RWPE2 (cell line): ENCODE results near the gene ATP12A.

Experiments
- ATAC-seq: fragments of 200-7000 bp; cut with Tn5 transposase; 3 replicates; pipeline ENCODE4 v1.9.1; 2021; ENCODE audit warnings: low read depth
- DNase-seq: peaks from one replicate; pipeline ENCODE4 v3.0.0-alpha.2; 2020; ENCODE audit warnings: low spot score
- H3K27ac ChIP-seq: fragments of 450-650 bp; 2 replicates; pipeline ENCODE4 v1.5.1; 2017; ENCODE audit warnings: mild to moderate bottlenecking; ENCODE audit not compliant: poor library complexity, severe bottlenecking
- H3K27me3 ChIP-seq: fragments of 250-450 bp; sonication (Bioruptor Pico); 2 replicates; pipeline ENCODE4 v1.5.1; 2021; ENCODE audit warnings: mild to moderate bottlenecking, moderate library complexity; ENCODE audit not compliant: insufficient read depth, poor library complexity, severe bottlenecking
- H3K36me3 ChIP-seq: fragments of 250-450 bp; sonication (Bioruptor Pico); 2 replicates; pipeline ENCODE4 v1.5.1; 2020; ENCODE audit warnings: low read depth, mild to moderate bottlenecking, moderate library complexity
- H3K4me1 ChIP-seq: fragments of 250-450 bp; sonication (Bioruptor Pico); 2 replicates; pipeline ENCODE4 v1.5.1; 2021; ENCODE audit warnings: mild to moderate bottlenecking, moderate library complexity; ENCODE audit not compliant: insufficient read depth, poor library complexity, severe bottlenecking
- H3K4me3 ChIP-seq: fragments of 250-450 bp; sonication (Bioruptor Pico); 2 replicates; pipeline ENCODE4 v1.5.1; 2021; ENCODE audit warnings: mild to moderate bottlenecking, moderate library complexity; ENCODE audit not compliant: severe bottlenecking
- H3K9me3 ChIP-seq: fragments of 250-450 bp; sonication (Bioruptor Pico); 2 replicates; pipeline ENCODE4 v1.5.1; 2021; ENCODE audit warnings: mild to moderate bottlenecking, moderate library complexity; ENCODE audit not compliant: severe bottlenecking
- CTCF ChIP-seq: fragments of 450-650 bp; IDR thresholded peaks from one replicate; pipeline ENCODE4 v1.5.1; 2017; ENCODE audit warnings: mild to moderate bottlenecking, moderate library complexity; ENCODE audit not compliant: poor library complexity, severe bottlenecking

ATP12A gene

GRCh38 chr13:24691381-24691780, 11.2 kb downstream of the ATP12A start:
- no peak overlapping the region for H3K27ac ChIP-seq
- no peaks in the 10 kb centered on the region for H3K9me3 ChIP-seq
- no peaks in the 10 kb centered on the region for H3K36me3 ChIP-seq
- DNase-seq: no peak
- ATAC-seq: no peak
- H3K27me3 ChIP-seq: no peaks in the 10 kb centered on the region
- TF ChIP-seq CTCF: no peak
- no peaks in the 10 kb centered on the region for H3K4me1 ChIP-seq
- no peak overlapping the region for H3K4me3 ChIP-seq

DNA sequence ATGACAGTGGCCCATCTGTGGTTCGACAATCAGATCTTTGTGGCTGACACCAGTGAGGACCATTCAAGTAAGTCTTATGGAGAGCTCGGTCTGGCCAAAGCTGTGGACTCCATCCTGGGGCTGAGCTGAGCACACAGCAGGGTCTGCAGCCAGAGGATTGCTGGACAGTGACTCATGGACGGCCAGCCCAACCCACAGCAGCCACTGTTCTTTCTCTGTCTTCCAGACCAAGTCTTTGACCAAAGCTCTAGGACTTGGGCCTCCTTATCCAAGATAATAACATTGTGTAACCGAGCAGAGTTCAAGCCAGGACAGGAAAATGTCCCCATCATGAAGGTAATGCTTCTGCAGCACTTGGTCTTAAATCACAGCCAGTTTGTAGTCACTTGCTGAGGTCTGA, 12.4 kb downstream of the ATP12A start:
- DNase-seq (no peak), ATAC-seq (no peak)
- Histone ChIP-seq H3K27me3 (no peaks in the 10 kb centered on the region), H3K27ac (no peak overlapping the region), H3K9me3 (no peaks in the 10 kb centered on the region), H3K4me3 (no peak overlapping the region), H3K36me3 (no peaks in the 10 kb centered on the region), H3K4me1 (no peaks in the 10 kb centered on the region)
- TF ChIP-seq CTCF: no peak

DNA sequence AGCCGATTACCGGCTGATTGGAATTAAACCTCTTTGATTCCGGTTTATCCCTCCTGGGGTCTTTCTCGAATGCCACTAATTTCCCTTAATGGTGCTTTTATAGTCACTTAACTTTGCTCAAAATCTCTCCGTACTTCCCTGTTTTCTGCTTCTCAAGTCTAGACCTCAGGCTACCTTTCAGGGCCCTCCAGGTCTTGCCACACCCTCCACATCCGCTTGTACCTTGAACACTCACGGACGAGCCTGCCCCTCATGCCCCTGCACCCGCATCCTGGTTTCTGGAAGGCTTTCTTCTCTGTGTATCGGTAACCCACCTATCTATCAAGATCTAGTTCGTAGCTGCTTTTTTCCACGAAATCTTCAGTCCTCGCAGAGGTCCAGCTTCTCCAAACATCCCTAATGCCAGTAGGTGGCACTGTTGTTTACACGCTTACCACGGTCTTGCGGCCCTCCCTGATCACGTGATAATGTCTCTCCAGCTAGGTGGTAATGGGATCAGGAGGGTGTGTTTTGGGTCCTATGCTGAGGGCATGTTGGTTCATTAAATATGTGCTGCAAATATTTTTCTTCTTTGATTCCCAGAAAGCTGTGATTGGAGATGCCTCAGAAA, 13.8 kb downstream of the ATP12A start:
- Histone ChIP-seq H3K36me3 (no peaks in the 10 kb centered on the region), H3K27ac (no peak overlapping the region), H3K27me3 (no peaks in the 10 kb centered on the region), H3K4me3 (no peak overlapping the region), H3K9me3 (no peaks in the 10 kb centered on the region), H3K4me1 (no peaks in the 10 kb centered on the region)
- ATAC-seq: peak; percentile 82
- no peak for DNase-seq
- TF ChIP-seq CTCF: peak; percentile 71

DNA sequence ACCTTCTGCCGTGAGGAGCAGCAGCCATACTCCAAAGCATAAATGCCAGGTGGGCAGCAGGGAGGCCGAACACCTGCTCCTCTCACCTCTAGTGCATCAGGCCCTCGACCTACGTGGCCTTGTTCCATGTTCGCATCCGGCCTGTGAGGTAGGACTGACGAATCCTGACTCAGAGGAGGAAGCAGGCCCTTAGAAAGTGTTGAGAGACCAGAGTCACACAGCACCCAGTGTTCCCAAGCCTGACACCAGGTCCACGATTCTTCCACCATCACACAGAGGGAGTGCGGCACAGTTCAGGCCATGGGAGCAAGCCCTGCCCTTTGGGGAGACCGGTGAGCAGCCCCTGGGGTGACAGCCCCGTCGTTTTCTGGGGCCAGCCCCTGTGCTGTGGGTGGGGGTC, 14.7 kb downstream of the ATP12A start:
- no peak for ATAC-seq
- H3K4me3 ChIP-seq: no peak overlapping the region

More for the DNA sequence above, 14.7 kb downstream of the ATP12A start:
- Histone ChIP-seq H3K9me3 (no peaks in the 10 kb centered on the region), H3K4me1 (no peaks in the 10 kb centered on the region), H3K27me3 (no peaks in the 10 kb centered on the region), H3K27ac (no peak overlapping the region), H3K36me3 (no peaks in the 10 kb centered on the region)
- DNase-seq: no peak
- TF ChIP-seq CTCF: no peak
